CD4-positive, alpha-beta T cell treated with Interleukin-6 at 100 ng/mL for 8 hours (primary cell): Measurements from ENCODE around the gene C20orf173.
A peak's percentile ranks its signal among the peaks of the same experiment; 100 is the strongest.

Experiments
- DNase-seq: peaks from one replicate; pipeline ENCODE4 v3.0.0-alpha.2; 2020; ENCODE audit warnings: mixed read lengths, low spot score

C20orf173 gene

GRCh38 chr20:35506179-35506578 is 23.3 kb downstream of the C20orf173 start:
- DNase-seq, result no peak

- no peak for DNase-seq
Observed at GRCh38 chr20:35504751-35505150, 24.7 kb downstream of the C20orf173 start.

GRCh38 chr20:35503841-35504561 is 25.5 kb downstream of the C20orf173 start:
- no peak for DNase-seq

- no peak for DNase-seq
Observed at GRCh38 chr20:35503281-35503680, 26.2 kb downstream of the C20orf173 start.

- DNase-seq, result no peak
Observed at GRCh38 chr20:35502352-35502751, 27.1 kb downstream of the C20orf173 start.

- DNase-seq, result no peak
Observed at GRCh38 chr20:35499271-35499670, 30.2 kb downstream of the C20orf173 start.

- DNase-seq, result no peak
Observed at GRCh38 chr20:35497780-35498189, 31.7 kb downstream of the C20orf173 start.

DNA sequence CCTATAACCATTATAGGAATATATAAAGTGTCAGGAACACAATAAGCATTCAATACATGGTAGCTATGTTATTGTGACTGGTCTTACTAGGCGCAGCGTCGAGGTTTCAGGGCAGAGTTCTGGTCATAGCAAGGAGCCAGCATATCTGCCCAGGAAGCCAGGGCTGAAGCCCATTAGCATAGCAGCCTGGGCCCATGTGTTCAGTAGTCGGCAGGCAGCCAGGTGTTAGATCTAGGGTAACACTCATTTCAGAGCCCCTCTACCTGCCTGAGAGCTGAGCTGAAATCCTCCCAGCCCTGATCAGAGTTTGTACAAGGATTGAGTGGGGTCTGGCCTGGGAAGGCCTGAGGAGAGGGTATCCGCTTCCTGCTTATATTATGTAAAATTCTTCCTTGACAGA is 32.1 kb downstream of the C20orf173 start:
- no peak for DNase-seq

GRCh38 chr20:35496481-35496880 is 33.0 kb downstream of the C20orf173 start:
- DNase-seq, result no peak

- DNase-seq, result no peak
Observed at GRCh38 chr20:35492352-35492751, 37.1 kb downstream of the C20orf173 start.

DNA sequence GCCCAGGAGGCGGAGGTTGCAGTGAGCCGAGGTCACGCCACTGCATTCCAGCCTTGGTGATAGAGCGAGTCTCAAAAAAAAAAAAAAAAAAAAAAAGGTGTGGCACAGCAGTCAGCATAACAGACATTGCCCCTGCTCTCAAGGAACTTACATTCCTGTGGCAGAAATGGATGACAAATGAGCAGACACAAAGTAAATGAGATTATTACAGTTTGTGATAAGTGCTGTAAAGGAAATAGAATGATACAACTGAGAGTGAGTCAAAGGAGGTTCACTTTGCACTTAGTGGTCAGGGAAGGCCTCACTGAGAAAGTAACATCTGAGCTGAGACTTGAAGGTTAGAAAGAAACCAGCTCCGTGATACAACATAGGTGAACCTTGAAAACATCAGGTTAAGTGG is 37.6 kb downstream of the C20orf173 start:
- DNase-seq, result no peak

DNA sequence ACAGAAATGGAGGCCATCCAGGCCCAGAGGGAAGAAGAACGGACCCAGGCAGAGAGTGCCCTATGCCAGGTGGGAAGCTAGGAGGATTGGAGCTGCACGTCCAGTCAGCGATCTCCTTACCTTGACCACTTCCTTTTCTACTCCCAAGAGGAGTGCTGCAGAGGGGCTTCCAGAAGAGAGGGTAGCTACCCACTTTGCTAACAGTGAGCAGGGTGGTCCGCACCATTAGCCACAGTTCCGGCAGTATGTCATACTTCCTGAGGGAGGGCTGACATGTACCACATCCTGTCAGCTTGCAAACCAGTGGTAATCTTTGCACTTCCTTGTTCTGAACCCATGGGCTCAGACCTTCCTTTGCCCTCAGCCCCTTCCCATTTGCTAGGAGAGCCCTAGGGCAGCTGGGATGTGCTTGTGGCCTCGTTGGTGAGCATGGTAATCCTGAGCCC is 38.7 kb downstream of the C20orf173 start:
- DNase-seq, result peak; percentile 75

- no peak for DNase-seq
Observed at GRCh38 chr20:35489717-35490116, 39.7 kb downstream of the C20orf173 start.

DNA sequence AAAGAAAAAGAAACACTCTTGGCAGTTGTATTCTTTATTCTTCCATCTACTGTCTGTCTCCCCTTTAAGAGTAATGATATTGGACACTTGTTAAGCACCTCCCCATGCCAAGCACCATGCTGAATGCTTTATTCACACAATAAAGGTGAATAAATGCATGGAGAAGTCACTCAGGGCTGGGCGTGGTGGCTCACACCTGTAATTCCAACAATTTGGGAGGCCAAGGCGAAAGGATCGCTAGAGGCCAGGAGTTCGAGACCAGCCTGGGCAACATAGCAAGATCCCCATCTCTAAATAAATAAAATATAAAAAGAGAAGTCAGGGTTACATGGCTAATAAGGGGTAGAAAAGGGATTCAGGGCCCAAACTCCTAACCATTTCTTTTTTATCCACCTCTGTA is 42.0 kb downstream of the C20orf173 start:
- DNase-seq, result no peak

- no peak for DNase-seq
Observed at GRCh38 chr20:35479798-35480197, 49.7 kb downstream of the C20orf173 start.

DNA sequence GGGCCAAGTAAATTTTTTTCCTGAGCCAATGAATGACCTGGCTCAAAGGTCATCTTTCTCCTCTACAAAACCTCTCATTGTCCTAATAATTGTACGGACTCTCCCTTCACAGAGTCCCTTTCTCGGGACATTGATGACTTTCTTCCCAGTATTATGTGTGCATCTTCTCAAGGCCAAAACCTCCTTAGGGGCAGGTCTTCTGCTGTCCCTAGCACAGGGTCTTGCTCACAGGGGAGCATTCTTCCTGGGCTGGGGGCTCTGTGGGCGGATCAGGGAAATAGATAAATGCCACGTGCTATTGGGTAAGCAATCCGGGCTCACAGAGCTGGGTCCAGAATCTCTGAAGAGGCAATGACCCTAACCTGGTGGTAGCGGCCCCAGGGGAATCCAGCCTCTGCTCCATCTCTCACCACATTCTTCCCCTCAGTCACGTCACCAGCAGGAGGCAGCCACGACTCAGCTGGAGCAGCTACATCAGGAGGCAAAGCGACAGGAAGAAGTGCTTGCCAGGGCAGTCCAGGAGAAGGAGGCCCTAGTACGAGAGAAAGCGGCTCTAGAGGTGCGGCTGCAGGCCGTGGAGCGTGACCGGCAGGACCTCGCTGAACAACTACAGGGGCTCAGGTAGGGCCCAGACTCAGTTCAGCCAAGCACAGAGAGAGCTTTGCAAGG is 50.5 kb downstream of the C20orf173 start:
- DNase-seq, result no peak
